Gastrocnemius medialis (tissue), 4 donors: ENCODE results near the gene UBFD1.

Source experiments
- CTCF ChIP-seq, 5 experiments: fragments of 450-650 bp in 3 of 5; fragments of 200-600 bp in 2 of 5; sonication (generic) in 2 of 5; IDR thresholded peaks in 4 of 5; conservative IDR thresholded peaks in 1 of 5; 1 replicate in 4 of 5; 2 replicates in 1 of 5; pipeline ENCODE4 v1.5.1; 2016 to 2019; ENCODE audit warnings: antibody characterized with exemption in 5 of 5, mild to moderate bottlenecking in 3 of 5, moderate library complexity in 3 of 5
- POLR2A ChIP-seq, 2 donors: fragments of 450-650 bp; IDR thresholded peaks; one replicate each; pipeline ENCODE4 v1.6.1; 2017; ENCODE audit warnings: antibody characterized with exemption in 2 of 2, mild to moderate bottlenecking in 2 of 2, moderate library complexity in 2 of 2

DNA sequence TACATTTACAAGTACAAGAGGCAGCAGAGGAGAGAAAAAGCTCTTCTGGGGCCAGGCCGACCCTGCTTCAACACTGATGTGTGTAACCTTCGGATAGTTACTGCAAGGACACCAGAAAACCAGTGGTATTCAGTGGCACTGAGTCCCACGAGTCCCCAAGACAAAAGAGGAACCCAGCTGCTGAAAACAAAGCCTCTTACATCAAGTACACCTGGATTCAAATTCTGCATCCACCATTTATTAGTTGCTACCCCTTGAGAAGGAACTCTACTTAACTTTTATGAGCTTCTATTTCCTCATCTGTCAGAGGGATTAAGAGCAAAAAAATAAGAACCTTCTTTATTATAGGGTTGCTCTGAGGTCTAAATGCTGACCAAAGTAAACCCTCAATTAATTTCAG is 3.0 kb upstream of the UBFD1 start:
- TF ChIP-seq CTCF (IDR thresholded peaks at IDR 0.05 in 4 of 5, conservative IDR thresholded peaks at IDR 0.05 in 1 of 5) (no peak), POLR2A (IDR thresholded peaks at IDR 0.05) (no peak)
